OCI-LY3 (cell line): Measurements from ENCODE around the gene CARD8.

Experiments used
- EZH2phosphoT487 ChIP-seq: fragments of 200-600 bp; shearing (Covaris generic); IDR thresholded peaks from 2 replicates; pipeline ENCODE4 v1.6.1; 2018; ENCODE audit warnings: antibody characterized with exemption, mixed run types, low read depth
- TF ChIP-seq, protein P1 (sequence below): fragments of 200-600, 300-600 bp; sonication (generic); IDR thresholded peaks from 2 replicates; pipeline ENCODE4 v1.5.1; 2014; ENCODE audit warnings: antibody characterized with exemption, low read length, low read depth

DNA sequence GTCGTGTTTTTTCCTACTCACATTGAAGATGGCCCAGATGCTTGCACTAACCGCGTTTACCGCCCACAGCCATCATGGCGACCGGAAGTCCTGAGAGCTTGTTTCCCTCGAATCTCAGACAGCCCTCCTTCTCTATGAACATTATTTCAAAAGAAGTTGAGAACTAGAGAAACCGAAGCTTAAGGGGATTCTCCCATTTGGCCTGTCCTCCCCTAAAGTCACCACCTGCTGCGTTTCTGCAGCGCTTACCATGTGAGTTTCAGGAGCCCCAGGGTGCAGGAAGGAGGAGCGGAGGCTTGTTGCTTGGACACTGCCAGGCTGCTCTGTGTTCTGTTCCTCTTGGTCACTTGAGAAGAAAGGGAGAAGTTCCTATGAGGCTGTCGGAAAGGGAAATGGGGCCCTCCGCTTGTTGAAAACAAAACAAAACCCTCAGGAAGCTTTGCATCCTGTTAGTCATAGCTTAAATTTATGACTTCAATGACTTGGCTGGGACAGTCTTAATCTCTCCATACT is 6.2 kb downstream of the CARD8 start:
- TF ChIP-seq, protein P1, sequence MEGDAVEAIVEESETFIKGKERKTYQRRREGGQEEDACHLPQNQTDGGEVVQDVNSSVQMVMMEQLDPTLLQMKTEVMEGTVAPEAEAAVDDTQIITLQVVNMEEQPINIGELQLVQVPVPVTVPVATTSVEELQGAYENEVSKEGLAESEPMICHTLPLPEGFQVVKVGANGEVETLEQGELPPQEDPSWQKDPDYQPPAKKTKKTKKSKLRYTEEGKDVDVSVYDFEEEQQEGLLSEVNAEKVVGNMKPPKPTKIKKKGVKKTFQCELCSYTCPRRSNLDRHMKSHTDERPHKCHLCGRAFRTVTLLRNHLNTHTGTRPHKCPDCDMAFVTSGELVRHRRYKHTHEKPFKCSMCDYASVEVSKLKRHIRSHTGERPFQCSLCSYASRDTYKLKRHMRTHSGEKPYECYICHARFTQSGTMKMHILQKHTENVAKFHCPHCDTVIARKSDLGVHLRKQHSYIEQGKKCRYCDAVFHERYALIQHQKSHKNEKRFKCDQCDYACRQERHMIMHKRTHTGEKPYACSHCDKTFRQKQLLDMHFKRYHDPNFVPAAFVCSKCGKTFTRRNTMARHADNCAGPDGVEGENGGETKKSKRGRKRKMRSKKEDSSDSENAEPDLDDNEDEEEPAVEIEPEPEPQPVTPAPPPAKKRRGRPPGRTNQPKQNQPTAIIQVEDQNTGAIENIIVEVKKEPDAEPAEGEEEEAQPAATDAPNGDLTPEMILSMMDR, result no peak
- no peak for TF ChIP-seq EZH2phosphoT487
